ENCODE data around the gene ARSH.
"Not testable (repeated sequence)": the region's sequence is repeated elsewhere in the genome, so short reads cannot be mapped to it uniquely, and the experiment has no call there.

Gene ARSH

DNA sequence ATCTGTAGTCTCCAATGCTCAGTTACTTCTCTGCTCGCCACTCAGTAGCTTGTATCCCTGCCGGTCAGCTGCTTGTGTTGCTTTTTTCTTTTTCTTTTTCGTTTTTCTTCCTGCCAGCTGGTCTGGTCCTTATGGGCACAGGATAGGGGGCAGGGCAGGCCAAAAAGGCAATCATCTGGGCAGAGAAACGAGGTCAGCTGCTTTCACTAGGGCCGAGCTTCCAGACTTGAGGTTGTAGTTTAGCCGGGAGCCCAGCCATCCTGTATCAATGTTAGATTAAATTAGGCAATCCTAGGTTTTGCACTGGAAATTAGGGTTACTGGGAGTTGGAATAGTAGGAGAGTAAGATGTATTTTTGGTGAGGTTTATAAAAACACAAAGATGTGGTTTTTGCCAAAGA, 38.3 kb downstream of the ARSH start:
- no peak for DNase-seq

DNA sequence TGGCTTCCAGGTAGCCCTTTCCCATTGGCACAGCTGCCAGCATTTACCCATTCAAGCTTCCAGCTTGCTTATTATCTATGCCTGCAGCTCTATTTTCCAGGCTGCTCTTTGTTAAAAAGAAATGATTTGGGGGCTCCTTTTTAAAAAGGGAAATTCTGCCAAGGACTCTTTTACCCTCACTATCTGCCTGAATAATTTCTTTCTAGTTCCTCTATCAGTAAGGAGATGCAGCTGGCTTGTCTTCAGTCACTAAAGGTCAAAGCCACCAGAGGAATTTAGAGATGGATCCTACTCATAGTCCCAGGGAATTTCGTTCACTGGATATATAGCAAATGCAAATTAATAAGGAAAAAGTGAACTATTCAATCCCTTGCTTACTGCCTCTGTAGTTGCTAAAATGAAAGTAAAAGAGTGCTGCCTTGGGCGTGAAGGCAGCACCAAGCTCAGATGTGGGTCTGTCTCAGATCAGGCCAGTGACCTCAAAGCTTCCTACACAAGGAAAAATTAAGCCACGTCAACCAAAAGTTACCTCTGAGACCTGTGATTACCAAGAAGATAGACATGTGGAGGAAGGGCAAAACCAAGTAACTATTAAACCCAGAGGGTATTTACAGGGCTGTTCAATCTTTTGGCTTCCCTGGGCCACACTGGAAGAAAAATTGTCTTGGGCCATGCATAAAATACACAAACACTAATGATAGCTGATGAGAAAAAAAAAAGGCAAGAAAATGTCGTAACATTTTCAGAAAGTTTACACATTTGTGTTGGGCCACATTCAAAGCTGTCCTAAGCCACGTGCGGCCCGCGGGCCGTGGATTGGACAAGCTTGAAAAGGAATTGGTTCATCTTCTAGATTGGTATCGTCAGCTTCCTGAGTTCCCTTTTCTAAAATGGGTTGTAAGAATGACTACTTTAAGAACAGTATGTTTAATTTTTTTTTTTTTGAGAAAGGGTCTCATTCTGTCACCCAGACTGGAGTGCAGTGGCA, 40.2 kb downstream of the ARSH start:
- no peak for DNase-seq

DNA sequence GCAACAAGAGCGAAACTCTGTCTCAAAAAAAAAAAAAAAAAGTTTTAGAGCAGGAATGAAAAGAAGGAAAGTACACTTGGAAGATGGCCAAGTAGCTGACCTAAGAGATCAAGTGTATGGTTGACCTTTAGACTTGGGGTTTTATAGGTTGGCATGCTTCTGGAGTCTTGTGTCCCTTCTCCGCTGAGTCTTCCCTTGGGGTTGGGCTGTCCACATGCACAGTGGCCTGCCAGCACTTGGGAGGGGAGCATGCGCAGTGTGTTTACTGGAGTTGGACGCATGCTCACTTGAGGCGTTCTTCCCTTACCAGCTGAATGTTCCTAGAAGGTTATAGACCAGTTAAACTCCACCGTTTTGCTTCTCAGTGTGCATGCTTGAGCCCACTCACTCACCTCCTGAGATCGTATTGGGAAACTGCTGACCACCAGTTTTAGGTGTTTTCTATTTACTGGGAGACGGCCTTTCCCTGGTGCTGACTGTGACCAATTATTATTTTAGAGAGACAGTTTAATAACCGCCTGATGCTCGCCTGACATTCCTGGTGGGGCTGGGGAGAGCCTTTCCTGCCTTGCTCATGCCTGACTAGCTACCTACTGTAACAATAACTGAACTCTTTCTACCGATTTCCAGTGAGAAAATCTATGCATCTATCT, 44.3 kb downstream of the ARSH start:
- not testable (repeated sequence) for DNase-seq

DNA sequence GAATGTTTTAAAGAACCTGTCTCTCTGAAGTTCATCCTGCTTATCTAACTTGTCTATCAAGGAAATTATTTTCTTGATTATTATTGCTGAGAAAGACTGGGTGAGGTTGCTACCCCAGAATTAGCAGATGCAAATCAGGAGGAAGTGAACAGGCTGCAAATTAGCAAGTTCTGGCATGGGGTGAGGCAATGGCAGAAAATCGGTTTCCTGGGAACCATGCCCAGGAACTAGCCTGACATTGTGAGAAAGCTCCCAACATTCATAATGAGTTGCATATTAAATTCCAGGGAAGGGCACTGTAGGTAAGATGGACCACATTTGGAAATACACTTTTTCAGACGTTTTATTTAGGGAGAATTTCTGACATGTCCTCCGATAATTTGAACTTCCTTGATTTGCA, 46.5 kb downstream of the ARSH start:
- no peak for DNase-seq

DNA sequence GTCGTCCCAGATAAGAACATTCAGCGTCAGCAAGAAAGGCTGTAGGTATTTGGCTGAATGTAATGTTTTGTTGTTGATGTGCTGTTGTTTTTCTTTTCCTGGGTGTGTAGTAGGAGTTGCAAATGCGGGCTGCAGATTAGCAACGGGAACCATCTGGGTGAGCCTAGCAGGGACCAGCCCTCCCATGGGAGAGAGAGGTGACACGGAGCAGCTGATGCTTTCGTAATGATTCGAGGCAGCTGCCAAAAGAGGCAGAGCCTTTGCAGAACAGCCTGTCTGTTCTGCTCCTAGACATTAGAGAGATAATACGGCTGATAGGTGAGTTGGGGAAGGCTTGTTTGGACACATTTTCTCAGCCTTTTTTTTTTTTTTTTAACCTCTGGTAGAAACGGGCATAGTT, 60.2 kb downstream of the ARSH start:
- no peak for DNase-seq

DNA sequence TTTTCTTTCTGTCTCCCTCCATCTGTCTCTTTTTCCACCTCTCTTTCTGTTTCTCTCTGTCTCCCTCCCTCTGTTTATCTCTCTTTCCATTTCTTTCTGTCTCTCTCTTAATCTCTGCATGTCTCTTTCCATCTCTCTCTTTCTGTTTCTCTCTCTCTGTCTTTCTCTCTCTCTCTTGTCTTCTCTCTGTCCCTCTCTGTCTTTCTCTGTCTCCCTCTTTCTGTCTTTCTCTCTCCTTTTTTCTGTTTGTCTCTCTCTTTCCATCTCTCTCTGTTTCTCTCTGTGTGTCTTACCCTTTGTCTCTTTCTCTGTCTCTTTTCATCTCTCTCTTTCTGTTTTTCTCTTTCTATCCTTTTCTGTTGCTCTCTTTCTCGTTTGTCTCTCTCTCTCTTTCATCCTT, 69.6 kb downstream of the ARSH start:
- DNase-seq: no peak

DNA sequence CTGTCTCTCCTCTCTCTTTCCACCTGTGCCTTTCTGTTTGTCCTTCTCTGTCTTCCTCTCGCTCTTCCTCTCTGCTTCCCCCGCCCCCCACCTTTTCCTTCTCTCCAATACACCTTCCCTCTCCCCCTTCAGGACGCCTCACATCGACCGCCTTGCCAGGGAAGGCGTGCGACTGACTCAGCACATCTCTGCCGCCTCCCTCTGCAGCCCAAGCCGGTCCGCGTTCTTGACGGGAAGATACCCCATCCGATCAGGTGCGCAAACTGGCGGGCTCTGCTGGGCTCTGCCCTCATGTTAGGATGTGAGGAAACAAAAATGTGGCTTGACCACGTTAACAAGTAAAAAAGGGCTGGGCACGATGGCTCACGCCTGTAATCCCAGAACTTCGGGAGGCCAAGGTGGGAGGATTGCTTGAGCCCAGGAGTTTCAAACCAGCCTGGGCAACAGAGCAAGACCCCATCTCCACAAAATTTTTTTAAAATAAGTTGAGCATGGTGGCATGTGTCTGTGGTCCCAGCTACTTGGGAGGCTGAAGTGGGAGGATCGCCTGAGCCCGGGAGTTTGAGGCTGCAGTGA, 70.2 kb downstream of the ARSH start:
- no peak for DNase-seq
